HFF-Myc (cell line): ENCODE measurements around the gene WDR72.

Experiments used
- DNase-seq: peaks from one replicate; pipeline ENCODE4 v3.0.0-alpha.2; 2011; ENCODE audit warnings: low read depth; ENCODE audit errors: extremely low read depth
- H3K4me3 ChIP-seq: replicated peaks from 2 replicates; pipeline ENCODE4 v1.5.1; 2011; ENCODE audit warnings: low read depth, mild to moderate bottlenecking, control low read depth, low read length
- CTCF ChIP-seq: IDR thresholded peaks from 2 replicates; pipeline ENCODE4 v1.5.1; 2012; ENCODE audit warnings: mild to moderate bottlenecking, low read depth, low read length, control low read depth; ENCODE audit errors: missing control alignments

WDR72 gene

GRCh38 chr15:53581513-53581912 lies 177.9 kb downstream of the WDR72 start:
- no peak for TF ChIP-seq CTCF
- no peak overlapping the region for H3K4me3 ChIP-seq
- no peak for DNase-seq

- no peak for TF ChIP-seq CTCF
- no peak overlapping the region for H3K4me3 ChIP-seq
- no peak for DNase-seq
Observed at GRCh38 chr15:53580366-53580765, 179.1 kb downstream of the WDR72 start.

- DNase-seq = no peak
- no peak for TF ChIP-seq CTCF
- no peak overlapping the region for H3K4me3 ChIP-seq
Observed at GRCh38 chr15:53576841-53577240, 182.6 kb downstream of the WDR72 start.

- DNase-seq = no peak
- TF ChIP-seq CTCF = no peak
- no peak overlapping the region for H3K4me3 ChIP-seq
Observed at GRCh38 chr15:53573091-53573490, 186.4 kb downstream of the WDR72 start.

- TF ChIP-seq CTCF = no peak
- no peak for DNase-seq
- H3K4me3 ChIP-seq = no peak overlapping the region
Observed at GRCh38 chr15:53569751-53570480, 189.5 kb downstream of the WDR72 start.

- TF ChIP-seq CTCF = no peak
- H3K4me3 ChIP-seq = no peak overlapping the region
- no peak for DNase-seq
Observed at GRCh38 chr15:53566912-53567311, 192.6 kb downstream of the WDR72 start.

GRCh38 chr15:53565721-53566120 lies 193.7 kb downstream of the WDR72 start:
- TF ChIP-seq CTCF = no peak
- no peak overlapping the region for H3K4me3 ChIP-seq
- DNase-seq = no peak
